Astrocyte of the cerebellum (primary cell): Measurements from ENCODE around the gene SUN3.
"Not testable (repeated sequence)": the region's sequence is repeated elsewhere in the genome, so short reads cannot be mapped to it uniquely, and the experiment has no call there.

Experiments
- DNase-seq: peaks from one replicate; pipeline ENCODE4 v3.0.0-alpha.2; 2011; ENCODE audit warnings: low read depth
- H3K4me3 ChIP-seq: 2 replicates; pipeline ENCODE4 v1.5.1; 2011; ENCODE audit warnings: mild to moderate bottlenecking, low read depth, low read length, moderate library complexity
- CTCF ChIP-seq: IDR thresholded peaks from 2 replicates; pipeline ENCODE4 v1.5.1; 2012; ENCODE audit warnings: low read length, low read depth, moderate library complexity, mild to moderate bottlenecking; ENCODE audit errors: missing control alignments
- in situ Hi-C: cut with HindIII; loops from 2 replicates; pipeline ENCODE4 v1.10.0; 2017; ENCODE audit warnings: low sequenced_read_pairs

The SUN3 gene

GRCh38 chr7:48011951-48012350 is 17.0 kb downstream of the SUN3 start:
- DNase-seq, result no peak
- in situ Hi-C loops, result no loop called here
- H3K4me3 ChIP-seq, result no peak overlapping the region

GRCh38 chr7:48011323-48011722 is 17.6 kb downstream of the SUN3 start:
- TF ChIP-seq CTCF, result no peak
- DNase-seq, result no peak
- in situ Hi-C loops, result no loop called here
- no peak overlapping the region for H3K4me3 ChIP-seq

More at GRCh38 chr7:48011951-48012350, 17.0 kb downstream of the SUN3 start:
- no peak for TF ChIP-seq CTCF

- no peak for DNase-seq
- no peak for TF ChIP-seq CTCF
- in situ Hi-C loops, result no loop called here
- H3K4me3 ChIP-seq, result no peak overlapping the region
Observed at GRCh38 chr7:48009954-48010353, 19.0 kb downstream of the SUN3 start.

- no peak for DNase-seq
Observed at GRCh38 chr7:48009257-48009656, 19.6 kb downstream of the SUN3 start.

GRCh38 chr7:48006866-48007265 is 22.0 kb downstream of the SUN3 start:
- DNase-seq, result no peak
- H3K4me3 ChIP-seq, result no peak overlapping the region
- in situ Hi-C loops, result no loop called here
- no peak for TF ChIP-seq CTCF

More at GRCh38 chr7:48009257-48009656, 19.6 kb downstream of the SUN3 start:
- H3K4me3 ChIP-seq, result no peak overlapping the region
- in situ Hi-C loops, result no loop called here
- no peak for TF ChIP-seq CTCF

GRCh38 chr7:48004638-48005037 is 24.3 kb downstream of the SUN3 start:
- TF ChIP-seq CTCF, result no peak
- in situ Hi-C loops, result no loop called here
- no peak overlapping the region for H3K4me3 ChIP-seq
- DNase-seq, result no peak

- no peak overlapping the region for H3K4me3 ChIP-seq
- in situ Hi-C loops, result no loop called here
- TF ChIP-seq CTCF, result no peak
- DNase-seq, result no peak
Observed at GRCh38 chr7:48004032-48004431, 24.9 kb downstream of the SUN3 start.

GRCh38 chr7:48000164-48000563 is 28.7 kb downstream of the SUN3 start:
- in situ Hi-C loops, result not testable (repeated sequence)

More at GRCh38 chr7:48000164-48000563, 28.7 kb downstream of the SUN3 start:
- DNase-seq, H3K4me3 ChIP-seq: not testable (repeated sequence)
